ENCODE results near the gene CCDC57. TPM values are rescaled to one million over a fixed set of nuclear protein-coding genes. Genes with fewer than 3 reads are reported as not detected.
"Not testable (repeated sequence)": the region's sequence is repeated elsewhere in the genome, so short reads cannot be mapped to it uniquely, and the experiment has no call there.

CCDC57 gene
- total RNA-seq, 1 donor from 2014 or later, result 57.9 TPM

DNA sequence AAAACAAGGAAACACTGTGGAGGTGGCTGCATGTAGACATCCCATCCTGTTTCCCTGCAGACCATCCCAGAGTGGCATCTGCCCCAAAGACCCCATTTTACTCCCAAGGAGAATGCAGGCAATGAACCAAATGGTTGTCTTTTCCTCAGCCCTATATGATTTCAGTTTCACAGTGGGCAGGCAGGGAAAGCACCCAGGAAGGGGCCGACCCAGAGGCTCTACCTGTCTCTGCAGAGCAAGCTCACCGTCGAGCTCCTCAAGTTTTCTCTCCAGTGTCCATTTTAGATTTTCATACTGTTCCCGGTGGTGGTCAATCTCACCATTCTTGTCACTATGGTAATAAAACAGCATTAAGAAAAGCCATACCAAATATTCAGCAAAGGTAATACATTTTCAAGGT, 14.6 kb downstream of the CCDC57 start:
- Mint-ChIP-seq H3K27ac (ENCODE audit: unreplicated experiment) (no peak overlapping the region), H3K9me3 (ENCODE audit: unreplicated experiment) (no peaks in the 10 kb centered on the region), H3K4me3 (ENCODE audit: unreplicated experiment) (no peak overlapping the region), H3K36me3 (ENCODE audit: unreplicated experiment) (peaks cover 39% of the 10 kb centered on the region), H3K4me1 (ENCODE audit: unreplicated experiment) (no peaks in the 10 kb centered on the region), H3K27me3 (ENCODE audit: unreplicated experiment) (no peaks in the 10 kb centered on the region)
- DNase-seq (ENCODE audit: extremely low spot score, unreplicated experiment), result no peak
- TF ChIP-seq, protein P1, sequence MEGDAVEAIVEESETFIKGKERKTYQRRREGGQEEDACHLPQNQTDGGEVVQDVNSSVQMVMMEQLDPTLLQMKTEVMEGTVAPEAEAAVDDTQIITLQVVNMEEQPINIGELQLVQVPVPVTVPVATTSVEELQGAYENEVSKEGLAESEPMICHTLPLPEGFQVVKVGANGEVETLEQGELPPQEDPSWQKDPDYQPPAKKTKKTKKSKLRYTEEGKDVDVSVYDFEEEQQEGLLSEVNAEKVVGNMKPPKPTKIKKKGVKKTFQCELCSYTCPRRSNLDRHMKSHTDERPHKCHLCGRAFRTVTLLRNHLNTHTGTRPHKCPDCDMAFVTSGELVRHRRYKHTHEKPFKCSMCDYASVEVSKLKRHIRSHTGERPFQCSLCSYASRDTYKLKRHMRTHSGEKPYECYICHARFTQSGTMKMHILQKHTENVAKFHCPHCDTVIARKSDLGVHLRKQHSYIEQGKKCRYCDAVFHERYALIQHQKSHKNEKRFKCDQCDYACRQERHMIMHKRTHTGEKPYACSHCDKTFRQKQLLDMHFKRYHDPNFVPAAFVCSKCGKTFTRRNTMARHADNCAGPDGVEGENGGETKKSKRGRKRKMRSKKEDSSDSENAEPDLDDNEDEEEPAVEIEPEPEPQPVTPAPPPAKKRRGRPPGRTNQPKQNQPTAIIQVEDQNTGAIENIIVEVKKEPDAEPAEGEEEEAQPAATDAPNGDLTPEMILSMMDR (IDR thresholded peaks at IDR 0.05), result no peak

- no peak for DNase-seq (ENCODE audit: extremely low spot score, unreplicated experiment)
- Mint-ChIP-seq H3K36me3 (ENCODE audit: unreplicated experiment) (peaks cover 46% of the 10 kb centered on the region), H3K9me3 (ENCODE audit: unreplicated experiment) (no peaks in the 10 kb centered on the region), H3K27me3 (ENCODE audit: unreplicated experiment) (no peaks in the 10 kb centered on the region), H3K4me1 (ENCODE audit: unreplicated experiment) (no peaks in the 10 kb centered on the region), H3K27ac (ENCODE audit: unreplicated experiment) (no peak overlapping the region), H3K4me3 (ENCODE audit: unreplicated experiment) (no peak overlapping the region)
- TF ChIP-seq, protein P1 (IDR thresholded peaks at IDR 0.05), result no peak
Observed at GRCh38 chr17:82195675-82196672, 16.7 kb downstream of the CCDC57 start.

GRCh38 chr17:82194765-82195164, 17.9 kb downstream of the CCDC57 start:
- Mint-ChIP-seq H3K36me3 (ENCODE audit: unreplicated experiment) (peaks cover 46% of the 10 kb centered on the region), H3K9me3 (ENCODE audit: unreplicated experiment) (no peaks in the 10 kb centered on the region)
- no peak for DNase-seq (ENCODE audit: extremely low spot score, unreplicated experiment)

DNA sequence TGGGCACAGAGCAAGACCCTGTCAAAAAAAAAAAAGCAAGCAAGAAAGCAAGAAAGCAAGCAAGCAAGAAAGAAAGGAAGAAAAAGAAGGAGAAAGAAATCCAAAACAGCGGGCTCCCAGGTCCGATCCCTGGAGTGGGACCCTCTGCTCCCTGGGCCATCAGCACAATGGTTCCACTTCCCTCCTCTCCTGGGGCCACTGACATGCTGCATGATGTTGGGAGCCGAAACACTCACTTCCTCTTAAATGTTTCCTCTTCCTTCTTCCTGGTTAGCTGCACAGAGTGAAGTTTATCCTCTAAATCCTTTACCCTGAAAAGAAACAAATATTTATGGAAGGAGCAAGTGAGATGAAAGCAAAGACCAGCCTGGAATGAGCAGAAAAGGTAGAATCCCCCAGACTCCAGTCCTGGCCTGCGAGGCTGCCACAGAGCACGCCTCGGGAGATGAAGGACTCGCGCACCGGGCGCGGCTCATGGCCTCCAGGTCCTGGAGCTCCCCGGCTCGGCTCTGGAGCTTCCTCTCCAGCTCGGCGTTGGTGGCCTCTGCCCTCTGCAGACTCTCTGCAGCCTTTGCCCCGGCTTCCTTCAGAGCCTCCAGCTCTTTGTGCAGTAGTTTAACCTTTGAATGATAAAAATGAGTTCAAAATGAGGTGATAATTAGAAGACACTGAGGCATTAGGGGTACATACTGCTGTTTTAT, 19.0 kb downstream of the CCDC57 start:
- no peaks in the 10 kb centered on the region for H3K9me3 Mint-ChIP-seq (ENCODE audit: unreplicated experiment)
- no peak overlapping the region for H3K27ac Mint-ChIP-seq (ENCODE audit: unreplicated experiment)
- H3K4me3 Mint-ChIP-seq (ENCODE audit: unreplicated experiment), result no peak overlapping the region
- H3K36me3 Mint-ChIP-seq (ENCODE audit: unreplicated experiment), result peaks cover 47% of the 10 kb centered on the region
- DNase-seq (ENCODE audit: extremely low spot score, unreplicated experiment), result no peak
- no peaks in the 10 kb centered on the region for H3K4me1 Mint-ChIP-seq (ENCODE audit: unreplicated experiment)
- H3K27me3 Mint-ChIP-seq (ENCODE audit: unreplicated experiment), result no peaks in the 10 kb centered on the region
- TF ChIP-seq, protein P1 (IDR thresholded peaks at IDR 0.05), result no peak

More at GRCh38 chr17:82194765-82195164, 17.9 kb downstream of the CCDC57 start:
- TF ChIP-seq, protein P1 (IDR thresholded peaks at IDR 0.05), result no peak
- H3K27ac Mint-ChIP-seq (ENCODE audit: unreplicated experiment), result no peak overlapping the region
- no peaks in the 10 kb centered on the region for H3K4me1 Mint-ChIP-seq (ENCODE audit: unreplicated experiment)
- no peak overlapping the region for H3K4me3 Mint-ChIP-seq (ENCODE audit: unreplicated experiment)
- no peaks in the 10 kb centered on the region for H3K27me3 Mint-ChIP-seq (ENCODE audit: unreplicated experiment)

- not testable (repeated sequence) for H3K4me3 Mint-ChIP-seq (ENCODE audit: unreplicated experiment); DNase-seq (ENCODE audit: extremely low spot score, unreplicated experiment); H3K27ac Mint-ChIP-seq (ENCODE audit: unreplicated experiment); H3K4me1 Mint-ChIP-seq (ENCODE audit: unreplicated experiment); H3K9me3 Mint-ChIP-seq (ENCODE audit: unreplicated experiment); H3K27me3 Mint-ChIP-seq (ENCODE audit: unreplicated experiment)
- peaks cover 47% of the 10 kb centered on the region for H3K36me3 Mint-ChIP-seq (ENCODE audit: unreplicated experiment)
Observed at GRCh38 chr17:82193050-82193449, 19.6 kb downstream of the CCDC57 start.
